OCI-LY7 (cell line): ENCODE data around the gene TM6SF1.

Experiments
- CTCF ChIP-seq: fragments of 200-600 bp; sonication (generic); conservative IDR thresholded peaks from 2 replicates; pipeline ENCODE4 v1.5.1; 2014; ENCODE audit warnings: mild to moderate bottlenecking, antibody characterized with exemption, low read length, moderate library complexity, mixed read lengths
- EZH2phosphoT487 ChIP-seq: fragments of 200-600 bp; sonication (generic); IDR thresholded peaks from 2 replicates; pipeline ENCODE4 v1.6.1; 2018; ENCODE audit warnings: low read depth, borderline replicate concordance, mild to moderate bottlenecking, mixed run types, antibody characterized with exemption, low read length, moderate library complexity, mixed read lengths

DNA sequence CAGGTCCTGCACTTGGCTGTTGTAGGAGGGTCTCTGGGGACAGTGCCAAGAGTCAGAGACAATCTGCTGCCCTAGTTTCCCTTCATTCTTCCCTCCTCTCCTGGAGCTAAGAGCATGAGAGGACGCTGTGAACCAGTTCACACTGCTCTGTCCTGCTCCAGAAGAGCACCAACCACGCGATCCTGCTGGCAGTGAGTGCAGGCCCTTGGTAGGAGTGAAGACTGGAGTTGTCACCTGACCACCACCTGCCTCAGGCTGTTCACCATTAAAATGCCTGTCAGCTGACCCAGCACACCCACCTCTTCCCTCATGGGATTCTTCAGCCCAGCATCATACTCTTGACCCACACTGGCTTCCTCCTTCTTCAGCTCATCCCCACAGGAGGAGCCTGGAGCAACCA, 2.9 kb downstream of the TM6SF1 start:
- no peak for TF ChIP-seq CTCF
- TF ChIP-seq EZH2phosphoT487 = no peak
